Smooth muscle cell (in vitro differentiated cells): ENCODE data around the gene SUB1. TPM values are rescaled to one million over a fixed set of nuclear protein-coding genes. Genes with fewer than 3 reads are reported as not detected.

Experiments
- DNase-seq: peaks from one replicate; lab custom pipeline; 2025; ENCODE audit not compliant: unreplicated experiment; lab: John Stamatoyannopoulos, UW
- H2AFZ ChIP-seq: fragments of 200-600 bp; sonication (generic); 2 replicates; pipeline ENCODE4 v1.6.0; 2016; ENCODE audit warnings: antibody characterized with exemption, low read depth, mild to moderate bottlenecking
- H3F3A ChIP-seq: fragments of 200-600 bp; sonication (generic); 2 replicates; pipeline ENCODE4 v1.6.0; 2017; ENCODE audit warnings: antibody characterized with exemption, low read depth
- H3K27ac ChIP-seq: fragments of 200-600 bp; sonication (generic); 2 replicates; pipeline ENCODE4 v1.5.1; 2016; ENCODE audit warnings: low read depth, mild to moderate bottlenecking
- H3K27me3 ChIP-seq: fragments of 200-600 bp; sonication (generic); 2 replicates; pipeline ENCODE4 v1.6.1; 2016; ENCODE audit warnings: low read depth, mild to moderate bottlenecking
- H3K36me3 ChIP-seq: fragments of 200-600 bp; sonication (generic); 2 replicates; pipeline ENCODE4 v1.5.1; 2016; ENCODE audit warnings: low read depth
- H3K4me1 ChIP-seq: fragments of 200-600 bp; sonication (generic); 2 replicates; pipeline ENCODE4 v1.5.1; 2016; ENCODE audit warnings: low read depth
- H3K4me2 ChIP-seq: fragments of 200-600 bp; sonication (generic); 2 replicates; pipeline ENCODE4 v1.6.0; 2016; ENCODE audit warnings: mild to moderate bottlenecking
- H3K4me3 ChIP-seq: fragments of 200-600 bp; sonication (generic); 2 replicates; pipeline ENCODE4 v1.5.1; 2016; ENCODE audit warnings: mild to moderate bottlenecking
- H3K79me2 ChIP-seq: fragments of 200-600 bp; sonication (generic); 2 replicates; pipeline ENCODE4 v1.6.0; 2016; ENCODE audit warnings: low read depth, mild to moderate bottlenecking
- H3K9ac ChIP-seq: fragments of 200-600 bp; sonication (generic); 2 replicates; pipeline ENCODE4 v1.6.0; 2016; ENCODE audit warnings: low read depth
- H3K9me3 ChIP-seq: fragments of 200-600 bp; sonication (generic); replicated peaks from 2 replicates; pipeline ENCODE4 v1.5.1; 2016; ENCODE audit warnings: low read depth
- H4K20me1 ChIP-seq: fragments of 200-600 bp; sonication (generic); 2 replicates; pipeline ENCODE4 v1.6.0; 2016; ENCODE audit warnings: low read depth
- CTCF ChIP-seq: fragments of 200-600 bp; sonication (generic); IDR thresholded peaks from 2 replicates; pipeline ENCODE4 v1.5.1; 2017; ENCODE audit warnings: borderline replicate concordance, mild to moderate bottlenecking, antibody characterized with exemption; ENCODE audit not compliant: insufficient read depth, poor library complexity, severe bottlenecking
- WGBS: methylation state at CpG from one replicate; pipeline ENCODE4 v1.1.7; 2016; ENCODE audit warnings: low lambda C conversion rate; 5-methylcytosine and 5-hydroxymethylcytosine counted together
- polyA plus RNA-seq: library from polyadenylated mRNA; unstranded; fragments of >200 nt; fragmentation: Nextera tagmentation; extraction: Ambion mirVana; gene quantifications from 2 replicates; pipeline ENCODE4 v1.2.1, GENCODE V29; 2016
- total RNA-seq: library from RNA; depleted of rRNA; stranded (reverse); fragments of >200 nt; gene quantifications from 2 replicates; pipeline ENCODE4 v1.2.3, GENCODE V29; 2014

SUB1 gene
- total and polyA plus RNA-seq, 2 experiments from 2014 or later: 321 to 466 TPM

DNA sequence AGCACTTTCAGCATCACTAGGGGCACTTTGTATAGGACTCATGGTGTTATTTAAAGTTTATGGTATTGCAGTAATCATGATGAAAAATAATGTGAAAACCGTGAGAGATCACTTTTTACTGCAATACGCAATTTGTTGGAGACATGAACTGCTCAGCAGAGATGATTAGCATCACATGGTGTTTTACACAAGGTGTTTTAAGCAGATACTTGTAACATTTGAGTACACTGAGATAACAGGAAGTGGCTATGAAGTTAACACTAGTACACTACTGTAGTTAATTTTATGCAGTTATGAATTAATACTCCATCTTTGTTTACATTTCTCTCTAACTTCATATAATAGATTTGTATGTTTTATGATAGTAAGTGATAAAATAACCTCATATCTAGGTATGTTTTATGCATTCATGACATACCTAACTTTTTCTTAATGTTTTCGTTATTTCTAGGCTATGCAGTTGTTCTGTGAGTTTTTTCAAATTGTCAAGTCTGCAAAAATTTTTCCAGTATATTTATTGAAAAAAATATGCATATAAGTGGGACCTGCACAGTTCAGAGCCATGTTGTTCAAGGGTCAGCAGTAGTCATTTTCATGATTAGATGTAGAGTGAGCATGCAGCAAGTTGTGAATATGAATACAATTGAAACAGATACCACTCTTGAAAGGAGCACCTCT lies 13.0 kb downstream of the SUB1 start:
- Histone ChIP-seq H3K9ac (no peak overlapping the region), H4K20me1 (peaks cover 100% of the 10 kb centered on the region), H3K9me3 (no peaks in the 10 kb centered on the region), H2AFZ (no peak overlapping the region), H3K4me3 (no peak overlapping the region), H3K27ac (no peak overlapping the region), H3F3A (peaks cover 4% of the 10 kb centered on the region), H3K4me2 (no peak overlapping the region), H3K79me2 (peaks cover 88% of the 10 kb centered on the region), H3K4me1 (peaks cover under 1% of the 10 kb centered on the region), H3K36me3 (peaks cover 36% of the 10 kb centered on the region), H3K27me3 (no peaks in the 10 kb centered on the region)
- no peak for TF ChIP-seq CTCF
- DNase-seq: no peak
- WGBS: 97% methylated on average over 3 of the region's 3 CpGs

DNA sequence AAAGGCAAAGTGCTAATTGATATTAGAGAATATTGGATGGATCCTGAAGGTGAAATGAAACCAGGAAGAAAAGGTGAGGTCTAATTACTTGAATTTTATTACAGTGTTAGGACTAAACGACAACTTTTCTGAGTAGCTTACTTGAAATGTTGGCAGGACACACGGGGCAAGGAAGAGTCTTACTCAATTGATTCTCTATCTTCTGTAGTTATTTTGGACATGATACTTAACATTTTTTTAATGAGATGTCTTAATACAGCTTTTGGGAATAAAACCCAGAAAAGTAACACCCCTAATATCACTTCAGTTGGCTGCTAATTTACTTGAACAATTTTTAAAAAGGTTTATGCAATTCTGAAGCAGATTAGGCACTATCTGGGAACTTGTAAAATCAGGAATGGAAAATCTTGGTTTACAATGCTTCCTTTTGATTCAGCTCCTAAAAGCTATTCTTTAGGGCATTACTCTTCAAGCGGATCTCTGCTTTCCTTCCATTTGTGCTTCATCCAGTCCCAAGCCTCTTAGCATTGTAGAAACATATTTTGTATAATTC lies 13.7 kb downstream of the SUB1 start:
- H3K79me2 ChIP-seq: peaks cover 81% of the 10 kb centered on the region
- H3K36me3 ChIP-seq: peaks cover 36% of the 10 kb centered on the region
- no peak overlapping the region for H3K27ac ChIP-seq
- no peak overlapping the region for H2AFZ ChIP-seq
- no peaks in the 10 kb centered on the region for H3K9me3 ChIP-seq
- H3K4me1 ChIP-seq: peaks cover 4% of the 10 kb centered on the region
- no peak for DNase-seq
- no peak overlapping the region for H3K4me3 ChIP-seq
- peaks cover 4% of the 10 kb centered on the region for H3F3A ChIP-seq
- peaks cover 96% of the 10 kb centered on the region for H4K20me1 ChIP-seq
- 84% methylated on average over 3 of the region's 3 CpGs for WGBS
- H3K9ac ChIP-seq: no peak overlapping the region
- no peak overlapping the region for H3K4me2 ChIP-seq
- H3K27me3 ChIP-seq: no peaks in the 10 kb centered on the region
- no peak for TF ChIP-seq CTCF

GRCh38 chr5:32600054-32600622 lies 14.8 kb downstream of the SUB1 start:
- Histone ChIP-seq H3K9me3 (no peaks in the 10 kb centered on the region), H3K27me3 (no peaks in the 10 kb centered on the region), H2AFZ (no peak overlapping the region), H3K4me3 (no peak overlapping the region), H3F3A (peaks cover 7% of the 10 kb centered on the region), H4K20me1 (peaks cover 93% of the 10 kb centered on the region), H3K9ac (no peak overlapping the region), H3K27ac (peak overlapping the region; percentile 35), H3K36me3 (peaks cover 34% of the 10 kb centered on the region), H3K4me1 (peaks cover 4% of the 10 kb centered on the region), H3K4me2 (no peak overlapping the region), H3K79me2 (peaks cover 70% of the 10 kb centered on the region)
- WGBS: 66% methylated on average over 4 of the region's 4 CpGs
- no peak for DNase-seq
- TF ChIP-seq CTCF: no peak
